NCI-H748 treated with DMSO at 0.1 percent for 48 hours (cell line): Measurements from ENCODE around the gene C20orf144.
"Not testable (repeated sequence)": the region's sequence is repeated elsewhere in the genome, so short reads cannot be mapped to it uniquely, and the experiment has no call there.

Experiments used
- DNase-seq: peaks from one replicate; lab custom pipeline; 2025; lab: John Stamatoyannopoulos, UW

Gene C20orf144

GRCh38 chr20:33697129-33697528 lies 35.0 kb downstream of the C20orf144 start:
- no peak for DNase-seq

GRCh38 chr20:33698966-33699365 lies 36.8 kb downstream of the C20orf144 start:
- DNase-seq = not testable (repeated sequence)

DNA sequence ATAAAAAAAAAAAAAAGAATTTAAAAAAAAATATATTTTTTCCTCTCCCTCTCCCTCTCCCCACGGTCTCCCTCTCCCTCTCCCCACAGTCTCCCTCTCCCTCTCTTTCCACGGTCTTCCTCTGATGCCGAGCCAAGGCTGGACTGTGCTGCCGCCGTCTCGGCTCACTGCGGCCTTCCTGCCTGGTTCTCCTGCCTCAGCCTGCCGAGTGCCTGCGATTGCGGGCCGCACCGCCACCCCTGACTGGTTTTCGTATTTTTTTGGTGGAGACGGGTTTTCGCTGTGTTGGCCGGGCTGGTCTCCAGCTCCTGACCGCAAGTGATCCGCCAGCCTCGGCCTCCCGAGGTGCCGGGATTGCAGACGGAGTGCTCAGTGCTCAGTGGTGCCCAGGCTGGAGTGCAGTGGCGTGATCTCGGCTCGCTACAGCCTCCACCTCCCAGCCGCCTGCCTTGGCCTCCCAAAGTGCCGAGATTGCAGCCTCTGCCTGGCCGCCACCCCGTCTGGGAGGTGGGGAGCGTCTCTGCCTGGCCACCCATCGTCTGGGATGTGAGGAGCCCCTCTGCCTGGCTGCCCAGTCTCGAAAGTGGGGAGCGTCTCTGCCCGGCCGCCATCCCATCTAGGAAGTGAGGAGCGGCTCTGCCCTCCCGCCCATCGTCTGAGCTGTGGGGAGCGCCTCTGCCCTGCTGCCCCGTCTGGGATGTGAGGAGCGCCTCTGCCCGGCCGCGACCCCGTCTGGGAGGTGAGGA lies 38.7 kb downstream of the C20orf144 start:
- not testable (repeated sequence) for DNase-seq

GRCh38 chr20:33701629-33702450 lies 39.7 kb downstream of the C20orf144 start:
- no peak for DNase-seq

DNA sequence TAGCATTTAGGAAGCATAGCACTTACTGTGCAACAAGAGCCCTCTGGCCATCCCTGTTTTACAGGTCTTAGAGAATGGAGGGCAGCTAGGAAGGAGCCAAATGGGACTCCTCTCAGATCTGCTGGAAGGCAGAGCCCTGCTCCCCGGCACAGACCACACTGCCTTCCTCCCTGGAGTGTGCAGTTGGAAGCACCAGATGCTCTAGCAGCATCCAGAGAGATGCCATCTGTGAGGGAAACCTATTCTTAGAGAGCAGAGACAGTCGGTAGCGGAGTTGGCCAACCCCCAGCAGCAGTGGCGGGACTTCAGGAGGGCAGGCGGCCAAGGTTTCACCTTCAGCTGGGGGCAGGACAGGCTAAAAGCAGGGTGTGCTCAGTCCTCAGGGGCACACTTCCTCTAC lies 40.7 kb downstream of the C20orf144 start:
- no peak for DNase-seq

- no peak for DNase-seq
These were observed 41.5 kb downstream of the C20orf144 start for GRCh38 chr20:33703498-33704137.

- no peak for DNase-seq
These were observed 42.2 kb downstream of the C20orf144 start for GRCh38 chr20:33704197-33704924.

DNA sequence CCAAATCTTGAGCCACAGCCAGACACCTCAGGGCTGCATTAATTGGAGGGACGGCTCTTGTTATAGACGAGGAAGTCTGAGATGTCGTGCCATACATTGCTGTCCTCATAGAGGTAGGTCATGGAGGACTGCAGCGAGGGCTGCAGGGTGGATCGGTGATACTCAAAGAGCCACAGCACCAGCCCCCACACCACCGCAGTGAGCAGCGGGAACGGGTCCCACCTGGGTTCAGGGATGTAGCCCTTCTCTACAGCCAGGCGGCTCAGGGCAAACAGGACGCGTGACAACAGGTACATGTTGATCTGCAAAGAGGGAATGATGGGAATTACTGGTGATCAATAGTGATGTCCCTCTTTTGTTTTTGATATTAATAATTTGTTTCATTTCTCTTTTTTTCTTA lies 45.5 kb downstream of the C20orf144 start:
- DNase-seq = no peak

DNA sequence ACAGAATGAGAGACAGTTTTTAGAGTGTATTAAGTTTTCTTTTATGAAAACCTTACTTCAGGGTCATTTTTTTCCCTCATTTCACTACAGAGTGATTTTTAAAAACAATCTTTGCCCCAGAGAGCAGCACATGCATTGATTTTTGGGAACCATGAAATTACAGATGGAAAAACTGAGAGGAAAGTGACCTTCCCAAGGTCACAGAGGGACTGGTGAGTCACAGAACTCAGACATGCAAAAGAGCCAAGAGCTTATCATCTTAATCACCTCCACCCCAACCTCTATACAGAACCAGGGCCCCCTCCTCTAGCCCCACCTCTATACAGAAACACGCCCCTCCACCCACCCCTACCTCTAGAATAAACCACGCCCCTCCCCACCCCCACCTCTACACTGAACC lies 47.3 kb downstream of the C20orf144 start:
- no peak for DNase-seq

GRCh38 chr20:33709905-33710541 lies 47.9 kb downstream of the C20orf144 start:
- no peak for DNase-seq

DNA sequence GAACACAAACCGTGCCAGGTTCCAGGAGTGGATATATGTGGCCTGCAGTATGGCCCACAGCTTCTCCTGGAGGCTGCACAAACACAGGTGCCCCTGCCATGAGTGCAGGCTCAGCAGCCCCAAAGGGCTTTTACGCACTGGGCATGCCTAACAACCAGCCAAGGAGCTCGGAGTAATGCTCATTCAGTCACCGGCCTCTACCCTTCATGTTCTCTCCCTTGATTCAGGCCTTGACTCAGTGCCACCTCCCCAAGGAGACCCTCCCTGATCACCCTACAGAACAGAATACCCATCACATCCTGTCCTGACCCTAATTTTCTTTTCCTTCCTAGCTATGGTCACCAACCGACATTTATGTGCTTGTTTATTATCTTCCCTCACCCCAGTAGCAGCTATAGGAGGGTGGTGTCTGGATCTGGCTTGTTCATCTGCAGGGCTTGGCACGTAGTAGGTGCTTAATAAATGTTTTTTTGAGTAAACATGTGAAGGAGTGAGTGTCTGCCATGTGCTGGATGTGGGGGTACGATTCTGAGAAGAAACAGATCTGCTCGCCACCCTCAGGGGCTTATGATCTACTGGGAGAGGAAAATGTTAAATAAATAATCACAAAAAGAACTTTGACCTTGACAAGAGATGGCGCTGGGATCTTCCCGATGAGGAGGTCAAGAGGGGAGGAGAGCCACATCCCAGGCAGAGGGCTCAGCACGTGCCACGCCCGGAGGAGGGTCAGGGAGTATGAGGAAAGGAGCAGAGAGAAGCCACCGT lies 48.7 kb downstream of the C20orf144 start:
- no peak for DNase-seq

GRCh38 chr20:33711446-33711738 lies 49.3 kb downstream of the C20orf144 start:
- no peak for DNase-seq
